K562 (cell line): ENCODE measurements around the gene TXNL1. TPM values are rescaled to one million over a fixed set of nuclear protein-coding genes. Genes with fewer than 3 reads are reported as not detected.

Experiments used
- ARID1B ChIP-seq: fragments of 450-650 bp; IDR thresholded peaks from 2 replicates; pipeline ENCODE4 v1.6.1; 2016; ENCODE audit warnings: antibody characterized with exemption, mild to moderate bottlenecking, inconsistent platforms
- ATF1 ChIP-seq, 2 experiments: fragments of 450-650 bp in 1 of 2; IDR thresholded peaks; 2 replicates each; pipeline ENCODE4 v1.6.1; 2016; ENCODE audit warnings: missing compliant biosample characterization in 1 of 2, missing genetic modification characterization in 1 of 2
- BCL6 ChIP-seq: fragments of 250-450 bp; sonication (Bioruptor Pico); IDR thresholded peaks from 2 replicates; pipeline ENCODE4 v1.4.0; 2020
- CAMTA2 ChIP-seq: fragments of 250-450 bp; sonication (Bioruptor Pico); conservative IDR thresholded peaks from 2 replicates; pipeline ENCODE4 v1.5.1; 2022
- CCNT2 ChIP-seq: IDR thresholded peaks from 2 replicates; pipeline ENCODE4 v1.6.1; 2011; ENCODE audit warnings: borderline replicate concordance, low read depth, mild to moderate bottlenecking, moderate library complexity, mixed read lengths, low read length; ENCODE audit not compliant: insufficient read length; ENCODE audit errors: extremely low read depth
- DACH1 ChIP-seq: fragments of 450-650 bp; IDR thresholded peaks from 2 replicates; pipeline ENCODE4 v1.6.1; 2018; ENCODE audit not compliant: partially characterized antibody
- HDAC1 ChIP-seq, 2 experiments: fragments of 450-650 bp; IDR thresholded peaks; 2 replicates each; pipeline ENCODE4 v1.6.1; 2016 to 2017; ENCODE audit warnings: inconsistent platforms in 1 of 2, mild to moderate bottlenecking in 1 of 2, moderate library complexity in 1 of 2
- HNRNPLL ChIP-seq: fragments of 200-400 bp; formaldehyde crosslinking; IDR thresholded peaks from 2 replicates; pipeline ENCODE4 v1.6.1; 2017; ENCODE audit warnings: low read length, low read depth, mild to moderate bottlenecking; ENCODE audit not compliant: poor library complexity, severe bottlenecking
- ID3 ChIP-seq, 2 experiments: fragments of 250-450 bp in 1 of 2; fragments of 450-650 bp in 1 of 2; sonication (Bioruptor Pico) in 1 of 2; IDR thresholded peaks; 2 replicates each; pipeline versions ENCODE4 v1.6.1 to v1.8.0; 2016 to 2021; ENCODE audit warnings: mild to moderate bottlenecking in 2 of 2, moderate library complexity in 2 of 2, missing compliant biosample characterization in 1 of 2, missing genetic modification characterization in 1 of 2
- MYBL2 ChIP-seq, 2 experiments: fragments of 450-650 bp in 1 of 2; sonication (generic) in 1 of 2; formaldehyde crosslinking in 1 of 2; IDR thresholded peaks; 2 replicates each; pipeline versions ENCODE4 v1.6.1 to v1.8.1; 2017 to 2022; ENCODE audit warnings: borderline replicate concordance in 1 of 2, inconsistent platforms in 1 of 2, low read depth in 1 of 2, mild to moderate bottlenecking in 1 of 2, missing genetic modification reagents in 1 of 2, moderate library complexity in 1 of 2
- NCOR1 ChIP-seq: fragments of 450-650 bp; IDR thresholded peaks from 2 replicates; pipeline ENCODE4 v1.6.1; 2016; ENCODE audit warnings: mild to moderate bottlenecking, moderate library complexity
- NFXL1 ChIP-seq: fragments of 450-650 bp; formaldehyde crosslinking; IDR thresholded peaks from 2 replicates; pipeline ENCODE4 v1.4.0; 2021; ENCODE audit warnings: mild to moderate bottlenecking
- POLR2AphosphoS5 ChIP-seq: IDR thresholded peaks from 2 replicates; pipeline ENCODE4 v1.6.1; 2011; ENCODE audit warnings: mild to moderate bottlenecking, low read depth, low read length, moderate library complexity; ENCODE audit not compliant: control insufficient read depth, insufficient read depth
- RBM34 ChIP-seq: fragments of 200-400 bp; formaldehyde crosslinking; IDR thresholded peaks from 2 replicates; pipeline ENCODE4 v1.6.1; 2018; ENCODE audit warnings: low read length, borderline replicate concordance; ENCODE audit not compliant: insufficient read depth
- SMARCA4 ChIP-seq: fragments of 450-650 bp; IDR thresholded peaks from 2 replicates; pipeline ENCODE4 v1.6.1; 2016
- STAT5B ChIP-seq: fragments of 250-450 bp; sonication (Bioruptor Pico); IDR thresholded peaks from 2 replicates; pipeline ENCODE4 v1.8.0; 2021; ENCODE audit warnings: mild to moderate bottlenecking, inconsistent platforms
- TSC22D4 ChIP-seq: fragments of 450-650 bp; IDR thresholded peaks from 2 replicates; pipeline ENCODE4 v1.6.1; 2016; ENCODE audit warnings: missing genetic modification characterization, missing biosample characterization, control low read depth
- ZNF140 ChIP-seq: fragments of 250-450 bp; sonication (Bioruptor Pico); IDR thresholded peaks from 2 replicates; pipeline ENCODE4 v1.8.0; 2021; ENCODE audit warnings: moderate library complexity, mild to moderate bottlenecking, inconsistent platforms
- ZNF695 ChIP-seq: fragments of 450-650 bp; formaldehyde crosslinking; IDR thresholded peaks from 2 replicates; pipeline ENCODE4 v1.4.0; 2020; ENCODE audit warnings: mild to moderate bottlenecking, moderate library complexity
- ZNF699 ChIP-seq: fragments of 250-450 bp; sonication (Bioruptor Pico); IDR thresholded peaks from 2 replicates; pipeline ENCODE4 v1.8.0; 2021; ENCODE audit warnings: mild to moderate bottlenecking, moderate library complexity; ENCODE audit not compliant: insufficient replicate concordance
- ZNF77 ChIP-seq: fragments of 250-450 bp; sonication (Bioruptor Pico); IDR thresholded peaks from 2 replicates; pipeline ENCODE4 v1.5.0; 2020
- polyA plus RNA-seq, 8 experiments: library from polyadenylated mRNA; depleted of rRNA in 4 of 8; stranded (reverse) in 5 of 8; unstranded in 3 of 8; fragments of >200 nt; fragmentation: Nextera tagmentation in 2 of 8; fragmentation: Illumina TruSeq in 1 of 8; extraction: Ambion mirVana in 2 of 8; extraction: Trizol in 1 of 8; gene quantifications; 2 replicates each; pipeline versions ENCODE4 v1.2.1 to v1.2.3, GENCODE V29; 2011 to 2014; ENCODE audit warnings: inconsistent platforms in 1 of 8, missing spikeins in 1 of 8
- total RNA-seq, 7 experiments: library from RNA; depleted of rRNA in 6 of 7; stranded (reverse); fragments of >200 nt in 6 of 7; fragmentation: Illumina TruSeq in 2 of 7; extraction: Trizol in 2 of 7; gene quantifications; 2 replicates each; pipeline versions ENCODE4 v1.2.1 to v1.2.3, GENCODE V29; 2011 to 2021; ENCODE audit warnings: low replicate concordance in 1 of 7
- TF ChIP-seq, protein P1 (sequence below), 2 experiments: IDR thresholded peaks; 2 replicates each; pipeline ENCODE4 v1.6.1; 2012; ENCODE audit warnings: improper control_type of control experiment in 2 of 2, low read depth in 2 of 2, low read length in 2 of 2, borderline replicate concordance in 1 of 2
- TF ChIP-seq, protein P2 (sequence below), 2 experiments: IDR thresholded peaks; 2 replicates each; pipeline ENCODE4 v1.6.1; 2011; ENCODE audit warnings: borderline replicate concordance in 1 of 2, control low read depth in 1 of 2, low read depth in 1 of 2, low read length in 1 of 2, mild to moderate bottlenecking in 1 of 2, mixed read lengths in 1 of 2, moderate library complexity in 1 of 2; ENCODE audit not compliant: insufficient read depth in 1 of 2, insufficient read length in 1 of 2, poor library complexity in 1 of 2, severe bottlenecking in 1 of 2; ENCODE audit errors: extremely low read depth in 1 of 2

TXNL1 gene
- total and polyA plus RNA-seq, 9 of the 15 experiments (the other 6 are each of a cell fraction or from before 2014, with no cell fraction given), result 45.4 to 103 (median 65.7) TPM

DNA sequence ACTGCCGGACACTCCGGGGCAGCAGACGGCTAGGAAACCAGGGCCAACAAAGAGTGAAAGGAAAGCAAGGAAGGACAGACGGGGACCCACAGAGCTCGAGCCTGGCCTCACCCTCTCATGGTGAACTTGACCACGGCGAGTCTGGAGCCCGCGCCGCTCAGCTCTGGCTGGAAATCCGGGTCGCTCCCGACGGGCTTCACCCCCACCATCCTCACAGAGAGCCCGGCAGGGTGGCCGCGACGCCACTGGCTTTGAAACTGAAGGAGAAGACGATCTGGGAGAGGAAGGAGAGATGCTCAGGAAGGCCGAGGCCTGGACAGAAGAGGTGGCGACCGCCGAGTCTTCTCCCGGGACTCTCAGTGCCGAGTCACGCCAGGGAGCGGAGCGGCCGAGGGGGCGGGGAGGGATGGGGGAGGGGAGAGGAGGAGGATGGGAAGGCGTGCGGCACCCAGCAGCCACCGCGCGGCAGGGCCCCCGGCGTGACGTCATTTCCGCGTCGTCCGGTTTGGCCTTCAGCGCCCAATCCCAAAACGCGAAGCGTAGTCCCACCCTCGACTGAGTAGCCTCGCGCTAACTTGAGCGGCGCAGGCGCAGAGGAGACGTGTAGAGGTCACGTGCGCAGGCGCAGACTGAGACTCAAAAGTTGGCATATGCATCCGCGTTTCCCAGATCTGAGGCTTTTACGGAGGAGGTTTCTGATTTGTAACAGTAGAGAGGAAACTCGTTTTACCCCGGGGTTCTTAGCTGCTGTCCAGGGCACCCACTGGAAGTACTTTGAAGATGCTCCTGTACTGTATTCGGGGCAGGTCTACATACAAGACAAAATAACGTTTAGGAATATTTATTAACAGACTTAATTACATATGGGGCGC, at the start of gene TXNL1 (continued):
- TF ChIP-seq CCNT2 (peak; percentile 62), NCOR1 (0 out of 2 replicates have a peak, but pooled peaks have one; percentile 15), ARID1B (no peak), RBM34 (no peak), POLR2AphosphoS5 (peak; percentile 82), DACH1 (no peak), SMARCA4 (no peak), ZNF77 (CRISPR knock-in tag) (no peak), STAT5B (CRISPR knock-in tag) (no peak), MYBL2 (IDR thresholded peaks at IDR 0.05; ENCODE audit: low read depth) (no peak), MYBL2 (CRISPR knock-in tag; IDR thresholded peaks at IDR 0.05; ENCODE audit: borderline replicate concordance) (no peak), HNRNPLL (no peak), ID3 (CRISPR knock-in tag; IDR thresholded peaks at IDR 0.05) (no peak), ID3 (tag; IDR thresholded peaks at IDR 0.05) (no peak), CAMTA2 (no peak), TSC22D4 (tag) (no peak), ZNF140 (CRISPR knock-in tag) (no peak), HDAC1 (IDR thresholded peaks at IDR 0.05) (peak in 1 of 2 experiments; percentile 53; a peak in 2 of 4 replicates), NFXL1 (no peak), BCL6 (no peak), ATF1 (CRISPR knock-in tag; IDR thresholded peaks at IDR 0.05) (peak; percentile 63), ATF1 (tag; IDR thresholded peaks at IDR 0.05) (peak; percentile 96), ZNF699 (no peak), ZNF695 (CRISPR knock-in tag) (no peak)
- TF ChIP-seq, protein P1, sequence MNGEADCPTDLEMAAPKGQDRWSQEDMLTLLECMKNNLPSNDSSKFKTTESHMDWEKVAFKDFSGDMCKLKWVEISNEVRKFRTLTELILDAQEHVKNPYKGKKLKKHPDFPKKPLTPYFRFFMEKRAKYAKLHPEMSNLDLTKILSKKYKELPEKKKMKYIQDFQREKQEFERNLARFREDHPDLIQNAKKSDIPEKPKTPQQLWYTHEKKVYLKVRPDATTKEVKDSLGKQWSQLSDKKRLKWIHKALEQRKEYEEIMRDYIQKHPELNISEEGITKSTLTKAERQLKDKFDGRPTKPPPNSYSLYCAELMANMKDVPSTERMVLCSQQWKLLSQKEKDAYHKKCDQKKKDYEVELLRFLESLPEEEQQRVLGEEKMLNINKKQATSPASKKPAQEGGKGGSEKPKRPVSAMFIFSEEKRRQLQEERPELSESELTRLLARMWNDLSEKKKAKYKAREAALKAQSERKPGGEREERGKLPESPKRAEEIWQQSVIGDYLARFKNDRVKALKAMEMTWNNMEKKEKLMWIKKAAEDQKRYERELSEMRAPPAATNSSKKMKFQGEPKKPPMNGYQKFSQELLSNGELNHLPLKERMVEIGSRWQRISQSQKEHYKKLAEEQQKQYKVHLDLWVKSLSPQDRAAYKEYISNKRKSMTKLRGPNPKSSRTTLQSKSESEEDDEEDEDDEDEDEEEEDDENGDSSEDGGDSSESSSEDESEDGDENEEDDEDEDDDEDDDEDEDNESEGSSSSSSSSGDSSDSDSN (IDR thresholded peaks at IDR 0.05; ENCODE audit: borderline replicate concordance in 1 of 2, low read depth in 2 of 2, low read length in 2 of 2), result no peak; a peak in 1 of 4 replicates
- TF ChIP-seq, protein P2, sequence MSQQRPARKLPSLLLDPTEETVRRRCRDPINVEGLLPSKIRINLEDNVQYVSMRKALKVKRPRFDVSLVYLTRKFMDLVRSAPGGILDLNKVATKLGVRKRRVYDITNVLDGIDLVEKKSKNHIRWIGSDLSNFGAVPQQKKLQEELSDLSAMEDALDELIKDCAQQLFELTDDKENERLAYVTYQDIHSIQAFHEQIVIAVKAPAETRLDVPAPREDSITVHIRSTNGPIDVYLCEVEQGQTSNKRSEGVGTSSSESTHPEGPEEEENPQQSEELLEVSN (IDR thresholded peaks at IDR 0.05; ENCODE audit: borderline replicate concordance in 1 of 2, extremely low read depth in 1 of 2, insufficient read depth in 1 of 2, insufficient read length in 1 of 2, low read depth in 1 of 2, low read length in 1 of 2, poor library complexity in 1 of 2, severe bottlenecking in 1 of 2), result peak in 1 of 2 experiments; percentile 48
